Muscle layer of colon (tissue), 2 donors: ENCODE results near the gene INPP5A.

Experiments used
- H3K27ac ChIP-seq: one replicate; pipeline ENCODE4 v1.7.0; 2013; ENCODE audit warnings: low read depth, mild to moderate bottlenecking, low read length, moderate library complexity
- H3K27me3 ChIP-seq, 2 donors: one replicate each; pipeline ENCODE4 v1.7.0; 2013; ENCODE audit warnings: low read length in 2 of 2, mild to moderate bottlenecking in 2 of 2; ENCODE audit not compliant: insufficient read depth in 2 of 2, control insufficient read depth in 1 of 2
- H3K36me3 ChIP-seq: one replicate; pipeline ENCODE4 v1.7.0; 2013; ENCODE audit warnings: mild to moderate bottlenecking, low read length; ENCODE audit not compliant: insufficient read depth
- H3K4me1 ChIP-seq: one replicate; pipeline ENCODE4 v1.7.0; 2013; ENCODE audit warnings: mild to moderate bottlenecking, low read length; ENCODE audit not compliant: insufficient read depth
- H3K4me3 ChIP-seq, 2 donors: one replicate each; pipeline ENCODE4 v1.7.0; 2013; ENCODE audit warnings: low read length in 2 of 2, low read depth in 1 of 2, mild to moderate bottlenecking in 1 of 2, moderate library complexity in 1 of 2
- H3K9ac ChIP-seq: one replicate; pipeline ENCODE4 v1.7.0; 2013; ENCODE audit warnings: low read length
- H3K9me3 ChIP-seq: one replicate; pipeline ENCODE4 v1.7.0; 2013; ENCODE audit warnings: mild to moderate bottlenecking, low read length
- donor health status: abdominal sarcoma.
- donor health status: Adenocarcinoma of cecum.

Gene INPP5A

DNA sequence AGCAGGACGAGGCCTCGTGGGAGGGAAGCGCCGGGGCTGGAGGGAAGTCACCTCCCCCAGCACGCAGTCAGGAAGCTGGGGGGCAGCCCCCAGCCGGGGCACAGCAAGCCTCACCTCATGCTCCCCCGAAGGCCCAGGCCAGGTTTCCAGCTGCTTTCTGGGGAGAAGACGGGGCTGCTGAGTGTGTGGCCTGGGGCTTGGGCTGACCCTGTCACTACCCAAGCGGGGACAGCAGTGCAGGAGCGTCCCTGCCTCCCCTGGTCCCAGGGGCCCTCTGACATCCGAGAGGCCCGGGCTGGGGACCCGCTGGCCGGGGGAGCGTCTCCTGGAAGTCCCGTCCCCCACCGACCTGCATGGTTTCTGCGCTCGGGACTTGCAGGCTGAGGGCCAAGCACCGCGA, 268.0 kb downstream of the INPP5A start:
- H3K4me3 ChIP-seq, result no peak overlapping the region
- H3K27me3 ChIP-seq, result peaks cover 0 to 4% of the 10 kb centered on the region in 2 donors
- no peaks in the 10 kb centered on the region for H3K4me1 ChIP-seq
- no peaks in the 10 kb centered on the region for H3K9me3 ChIP-seq
- H3K27ac ChIP-seq, result no peak overlapping the region
- H3K9ac ChIP-seq, result no peak overlapping the region
- H3K36me3 ChIP-seq, result no peaks in the 10 kb centered on the region

DNA sequence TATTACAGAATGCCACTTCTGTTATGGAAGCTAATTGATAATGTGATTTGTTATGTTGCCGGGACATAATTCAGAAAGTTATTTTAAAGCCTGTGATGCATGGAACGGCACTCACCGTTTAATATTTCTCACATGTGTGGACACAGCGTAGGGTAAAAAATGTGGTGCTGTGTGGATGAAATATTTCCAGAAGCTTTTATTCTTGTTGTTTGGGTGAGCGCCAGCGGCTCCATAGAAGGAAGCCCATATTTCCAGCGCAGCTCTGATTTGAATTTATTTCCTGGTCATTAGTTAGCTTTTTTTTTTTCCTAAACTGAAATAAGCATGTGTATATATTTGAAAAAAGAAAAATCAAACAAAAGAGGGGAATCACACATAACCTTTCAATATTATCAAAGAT, 268.5 kb downstream of the INPP5A start:
- Histone ChIP-seq H3K4me1 (no peaks in the 10 kb centered on the region), H3K9ac (no peak overlapping the region), H3K27me3 (peaks cover 0 to 4% of the 10 kb centered on the region in 2 donors)

DNA sequence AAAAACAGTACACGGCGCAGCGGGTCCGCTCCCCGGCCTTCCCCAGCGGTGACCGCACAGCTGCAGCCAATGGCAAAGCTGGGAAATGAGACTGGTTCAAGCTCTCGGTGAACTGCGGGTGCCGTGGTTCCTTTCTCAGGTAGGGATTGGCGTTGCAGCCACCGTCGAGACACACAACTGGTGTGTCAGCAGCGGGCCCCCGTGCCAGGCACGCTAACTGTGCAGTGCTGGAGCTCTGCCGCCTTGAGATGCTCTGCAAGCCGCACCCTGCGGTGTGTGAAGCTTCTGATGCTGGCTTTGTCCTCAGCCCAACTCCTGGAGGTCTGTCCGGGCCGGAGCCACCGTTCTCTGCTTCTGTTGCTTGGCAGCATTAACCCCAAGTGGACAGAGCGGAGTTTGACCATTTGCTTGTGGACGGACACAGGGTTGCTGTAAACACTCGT, 269.0 kb downstream of the INPP5A start:
- Histone ChIP-seq H3K4me3 (no peak overlapping the region), H3K36me3 (no peaks in the 10 kb centered on the region), H3K27ac (no peak overlapping the region), H3K4me1 (no peaks in the 10 kb centered on the region), H3K9me3 (no peaks in the 10 kb centered on the region), H3K9ac (no peak overlapping the region), H3K27me3 (peaks cover 0 to 4% of the 10 kb centered on the region in 2 donors)

More for the DNA sequence above, 268.5 kb downstream of the INPP5A start:
- no peak overlapping the region for H3K4me3 ChIP-seq
- no peaks in the 10 kb centered on the region for H3K36me3 ChIP-seq
- no peaks in the 10 kb centered on the region for H3K9me3 ChIP-seq
- H3K27ac ChIP-seq, result no peak overlapping the region

DNA sequence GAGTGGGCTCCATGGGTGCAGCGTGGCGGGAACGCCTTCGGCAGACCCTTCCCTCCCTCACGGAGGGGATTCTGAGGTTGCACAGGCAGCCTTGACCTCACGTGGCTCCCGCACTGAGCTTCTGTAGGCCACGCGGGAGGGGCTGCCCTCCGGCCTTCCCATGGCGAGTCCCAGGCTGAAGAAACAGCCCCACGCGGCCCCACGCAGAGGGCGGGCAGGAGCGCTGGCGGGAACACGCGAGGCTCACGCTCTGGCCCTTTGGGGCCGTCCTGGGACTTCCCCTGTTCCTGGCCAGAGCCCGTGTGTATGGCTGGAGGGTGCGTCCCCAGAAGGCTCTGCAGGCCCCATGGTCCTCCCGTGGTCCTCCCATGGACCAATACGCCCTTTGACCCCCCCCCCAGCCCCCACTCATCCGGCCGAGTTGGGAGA, 270.0 kb downstream of the INPP5A start:
- Histone ChIP-seq H3K4me1 (no peaks in the 10 kb centered on the region), H3K27me3 (peaks cover 0 to 4% of the 10 kb centered on the region in 2 donors), H3K4me3 (no peak overlapping the region), H3K9me3 (no peaks in the 10 kb centered on the region), H3K27ac (no peak overlapping the region), H3K36me3 (no peaks in the 10 kb centered on the region), H3K9ac (no peak overlapping the region)

DNA sequence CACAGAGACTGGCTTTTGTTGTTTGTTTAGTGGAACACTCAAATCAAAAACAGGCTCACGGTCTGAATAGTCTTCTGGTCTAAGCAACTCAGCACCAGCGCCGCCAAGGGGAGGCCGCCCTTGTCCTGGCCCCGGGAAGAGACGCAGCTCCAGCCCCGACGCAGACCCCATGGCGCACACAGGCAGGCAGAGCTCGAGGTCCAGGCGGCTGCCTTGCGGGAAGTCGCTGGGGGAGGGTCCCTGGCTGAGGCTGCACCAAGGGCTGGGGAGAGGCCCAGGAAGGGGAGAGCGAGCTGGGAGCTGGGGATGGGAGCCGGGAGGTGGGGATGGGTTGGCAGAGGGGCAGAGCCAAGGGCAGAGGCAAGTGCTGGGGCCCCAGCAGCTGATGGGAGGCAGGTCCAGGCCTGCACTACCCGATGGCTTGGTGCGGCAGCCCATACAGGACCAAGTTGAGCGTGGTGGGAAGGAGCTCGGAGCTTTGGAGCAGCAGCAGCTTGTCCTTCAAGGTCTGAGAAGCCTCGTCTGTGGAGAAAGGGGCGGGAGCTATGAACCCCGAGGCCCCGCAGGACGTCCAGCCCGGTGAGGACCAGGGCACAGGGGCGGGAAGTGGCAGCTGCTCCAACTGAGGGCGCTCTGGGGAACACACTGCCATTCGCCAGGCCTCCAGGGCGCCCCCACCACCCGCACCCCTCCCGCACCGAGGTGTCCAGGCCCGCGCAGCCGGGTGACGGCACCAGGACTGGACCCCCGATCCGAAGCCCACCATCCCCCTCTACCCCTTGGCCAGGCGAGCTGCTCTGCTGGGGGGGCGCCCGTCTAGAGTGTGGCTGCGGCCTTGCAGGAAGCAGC, 271.0 kb downstream of the INPP5A start:
- no peak overlapping the region for H3K4me3 ChIP-seq
- H3K27ac ChIP-seq, result no peak overlapping the region
- no peak overlapping the region for H3K9ac ChIP-seq
- H3K27me3 ChIP-seq, result peaks cover 0 to 5% of the 10 kb centered on the region in 2 donors
- no peaks in the 10 kb centered on the region for H3K4me1 ChIP-seq
- no peaks in the 10 kb centered on the region for H3K36me3 ChIP-seq
- H3K9me3 ChIP-seq, result no peaks in the 10 kb centered on the region

DNA sequence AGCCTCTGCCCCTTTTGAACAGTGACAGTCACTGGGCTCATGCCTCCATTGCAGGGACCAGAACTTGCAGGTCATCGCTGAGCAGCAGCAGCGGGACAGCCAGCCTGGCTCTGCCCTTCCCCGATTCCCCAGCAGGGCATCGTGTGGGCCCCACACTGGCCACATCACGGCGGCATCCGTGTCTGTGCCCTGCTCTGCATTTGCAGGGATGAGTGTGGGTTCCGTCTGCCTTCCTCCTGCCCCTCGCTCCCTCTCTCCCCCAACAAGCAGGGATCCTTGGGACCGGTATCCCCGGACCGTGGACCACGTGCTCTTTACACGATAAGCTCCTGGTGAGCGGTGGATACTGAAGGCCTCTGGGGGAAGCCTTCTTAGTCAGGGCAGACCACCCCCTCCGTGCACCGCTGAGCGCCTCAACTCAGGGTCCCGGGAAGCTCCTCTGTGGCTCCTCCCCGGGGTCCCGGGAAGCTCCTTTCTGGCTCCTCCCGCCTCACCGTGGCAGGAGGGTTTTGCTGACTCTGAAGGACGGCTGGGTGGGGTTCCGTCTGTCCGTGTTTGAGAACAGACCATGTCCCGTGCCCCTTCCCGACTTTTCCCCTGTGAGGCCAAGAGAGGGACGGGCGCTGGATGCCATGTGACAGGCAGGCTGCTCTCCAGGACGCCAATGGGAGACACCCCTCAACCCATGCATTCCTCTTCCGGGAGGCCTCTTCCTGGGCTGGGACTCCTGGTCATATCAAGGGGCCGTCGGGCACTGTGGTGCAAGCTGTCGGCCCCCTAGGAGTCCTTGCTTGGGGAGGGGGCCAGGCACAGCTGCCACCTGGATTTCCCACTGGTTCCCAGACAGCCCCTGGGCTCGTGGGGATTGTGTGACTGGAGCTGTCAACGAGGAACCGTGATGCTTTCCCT, 271.9 kb downstream of the INPP5A start:
- H3K4me1 ChIP-seq, result no peaks in the 10 kb centered on the region
- no peak overlapping the region for H3K9ac ChIP-seq
- H3K27me3 ChIP-seq, result peaks cover 0 to 13% of the 10 kb centered on the region in 2 donors
- H3K9me3 ChIP-seq, result no peaks in the 10 kb centered on the region
- H3K27ac ChIP-seq, result no peak overlapping the region
- H3K4me3 ChIP-seq, result no peak overlapping the region
- no peaks in the 10 kb centered on the region for H3K36me3 ChIP-seq

DNA sequence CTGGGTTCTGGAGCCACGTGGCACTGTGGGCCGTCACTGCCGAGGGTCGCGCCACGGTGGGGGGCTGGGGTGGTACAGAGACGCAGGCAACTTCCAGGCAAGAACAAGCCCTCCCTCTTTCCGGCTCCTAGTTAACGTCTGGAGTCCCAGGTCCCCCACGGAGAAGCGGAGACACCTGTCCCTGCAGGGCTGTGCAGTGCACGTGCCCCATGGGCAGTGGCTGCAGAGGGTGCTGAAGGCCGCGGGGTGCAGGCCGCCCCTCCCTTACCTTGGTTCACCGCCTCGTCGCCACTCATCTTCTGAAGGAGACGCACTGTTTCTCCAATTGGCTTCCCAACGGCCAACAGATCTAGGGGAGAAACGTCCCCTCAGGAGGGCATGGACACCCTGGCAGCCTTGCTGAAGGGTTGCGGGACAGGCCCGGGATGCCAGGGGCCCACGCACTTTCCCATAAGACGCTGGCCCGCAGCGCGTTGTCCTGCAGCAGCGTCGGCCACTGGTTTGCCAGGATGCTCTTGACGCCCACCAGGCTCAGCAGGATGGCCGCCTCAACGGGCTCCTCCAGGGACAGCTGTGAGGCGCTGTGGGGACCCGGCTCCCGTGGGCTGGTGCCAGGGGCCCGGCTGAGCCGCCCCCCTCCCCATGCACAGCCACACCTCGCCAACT, 272.7 kb downstream of the INPP5A start:
- Histone ChIP-seq H3K4me3 (no peak overlapping the region), H3K27me3 (peaks cover 0 to 12% of the 10 kb centered on the region in 2 donors), H3K4me1 (no peaks in the 10 kb centered on the region), H3K9ac (no peak overlapping the region), H3K36me3 (no peaks in the 10 kb centered on the region), H3K27ac (no peak overlapping the region), H3K9me3 (no peaks in the 10 kb centered on the region)

DNA sequence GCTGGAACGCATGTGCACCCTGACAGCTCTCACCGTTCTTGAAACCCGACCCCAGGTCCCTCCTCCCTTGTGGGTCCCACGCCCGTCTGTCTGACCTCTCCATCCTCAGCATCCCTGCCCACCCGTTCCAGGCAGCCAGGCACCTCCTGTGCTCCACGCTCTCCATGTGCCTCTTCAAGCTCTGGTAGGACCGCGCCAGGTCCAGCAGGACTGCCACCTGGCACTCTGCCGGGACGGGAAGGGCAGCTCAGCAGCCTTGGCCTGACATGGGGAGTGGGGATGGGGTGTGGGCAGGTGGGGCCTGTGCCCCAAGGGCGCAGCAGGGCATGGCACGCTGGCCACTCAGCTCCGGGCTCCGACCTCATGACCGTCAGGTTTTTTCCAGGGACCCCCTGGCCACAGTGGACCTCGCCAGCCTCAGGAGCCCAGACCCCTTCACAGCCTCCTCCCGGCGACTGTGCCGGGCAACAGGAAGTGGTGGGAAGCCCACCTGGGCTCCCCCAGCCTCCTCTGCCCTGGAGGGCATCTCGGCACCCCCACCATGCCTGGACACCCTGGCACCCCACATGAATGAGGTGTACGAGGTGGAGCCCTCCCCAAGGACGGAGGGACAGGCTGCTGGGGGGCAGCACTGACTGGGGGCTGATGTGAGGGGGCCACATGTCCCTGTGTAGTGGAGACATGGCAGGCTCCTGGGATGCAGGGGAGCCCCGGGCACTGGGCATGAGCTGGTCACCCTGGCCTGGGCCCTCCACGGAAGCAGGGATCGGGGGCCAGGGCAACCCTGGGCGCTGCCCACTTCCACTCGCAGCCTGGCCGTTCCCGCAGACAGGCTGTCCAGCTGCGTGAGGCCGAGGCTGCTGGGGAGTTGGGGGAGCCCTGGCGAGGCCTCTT, 273.5 kb downstream of the INPP5A start:
- no peak overlapping the region for H3K9ac ChIP-seq
- H3K9me3 ChIP-seq, result no peaks in the 10 kb centered on the region
- no peaks in the 10 kb centered on the region for H3K36me3 ChIP-seq
- peaks cover 0 to 12% of the 10 kb centered on the region in 2 donors for H3K27me3 ChIP-seq
- H3K4me1 ChIP-seq, result no peaks in the 10 kb centered on the region
- no peak overlapping the region for H3K4me3 ChIP-seq
- H3K27ac ChIP-seq, result no peak overlapping the region

DNA sequence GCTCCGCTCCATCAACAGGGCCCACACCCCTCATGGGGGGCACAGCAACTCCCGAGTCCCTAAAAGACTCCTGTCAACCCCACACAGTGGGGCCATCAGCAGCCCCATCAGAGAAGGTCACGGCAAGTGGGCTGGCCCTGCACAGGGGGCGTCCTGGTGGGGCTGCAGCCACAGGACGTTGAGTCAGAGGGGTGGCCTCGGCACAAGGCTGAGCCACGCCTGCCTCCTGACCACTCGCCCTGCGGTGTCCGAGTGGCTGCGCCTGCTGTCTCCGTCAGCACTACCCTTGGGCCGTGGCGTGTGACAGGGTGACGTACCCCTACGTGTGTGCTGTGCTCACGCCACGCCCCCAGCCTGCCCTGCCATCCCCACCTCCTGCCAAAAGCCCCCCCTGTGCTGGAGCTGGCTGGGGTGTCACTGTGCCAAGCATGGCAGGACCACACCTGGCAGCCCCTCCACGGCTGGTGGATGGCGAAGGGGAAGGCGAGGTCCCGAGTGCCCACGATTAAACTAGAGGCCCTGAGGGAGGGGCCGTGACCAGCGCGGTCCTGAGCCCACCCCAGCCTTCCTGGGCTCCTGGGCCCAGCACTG, 274.4 kb downstream of the INPP5A start:
- no peaks in the 10 kb centered on the region for H3K4me1 ChIP-seq
- H3K27me3 ChIP-seq, result peaks cover 0 to 12% of the 10 kb centered on the region in 2 donors
- no peaks in the 10 kb centered on the region for H3K9me3 ChIP-seq
- no peak overlapping the region for H3K27ac ChIP-seq
- H3K4me3 ChIP-seq, result no peak overlapping the region
- no peaks in the 10 kb centered on the region for H3K36me3 ChIP-seq
- no peak overlapping the region for H3K9ac ChIP-seq

DNA sequence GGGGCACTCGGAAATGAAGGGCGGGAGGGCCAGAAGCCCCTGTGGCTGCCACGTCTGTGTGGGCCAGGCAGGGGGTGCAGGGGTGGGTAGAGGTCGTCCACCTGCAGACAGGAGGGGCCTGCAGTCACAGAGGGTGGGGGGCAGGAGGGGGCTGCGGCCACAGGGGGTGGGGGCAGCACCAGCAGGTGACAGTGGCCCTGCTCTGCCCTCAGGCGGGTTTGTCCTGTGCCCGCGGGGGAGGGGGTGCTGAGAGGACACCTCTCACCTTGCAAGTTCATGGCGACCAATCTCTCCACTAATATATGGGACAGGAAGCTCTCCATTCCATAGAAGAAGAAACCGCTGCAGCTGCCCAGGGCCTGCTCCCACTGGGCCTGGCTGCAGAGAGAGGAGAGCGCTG, 274.9 kb downstream of the INPP5A start:
- Histone ChIP-seq H3K27me3 (peaks cover 0 to 12% of the 10 kb centered on the region in 2 donors), H3K9ac (no peak overlapping the region), H3K9me3 (no peaks in the 10 kb centered on the region), H3K27ac (no peak overlapping the region), H3K36me3 (no peaks in the 10 kb centered on the region), H3K4me3 (no peak overlapping the region), H3K4me1 (no peaks in the 10 kb centered on the region)
